HG03354 (cell line): ENCODE results near the gene KCNN3.

Source experiments
- ATAC-seq: cut with Tn5 transposase; IDR thresholded peaks from one replicate; pipeline ENCODE4 v1.9.1; 2021; ENCODE audit warnings: mild to moderate bottlenecking; ENCODE audit not compliant: unreplicated experiment, poor library complexity, severe bottlenecking

KCNN3 gene

DNA sequence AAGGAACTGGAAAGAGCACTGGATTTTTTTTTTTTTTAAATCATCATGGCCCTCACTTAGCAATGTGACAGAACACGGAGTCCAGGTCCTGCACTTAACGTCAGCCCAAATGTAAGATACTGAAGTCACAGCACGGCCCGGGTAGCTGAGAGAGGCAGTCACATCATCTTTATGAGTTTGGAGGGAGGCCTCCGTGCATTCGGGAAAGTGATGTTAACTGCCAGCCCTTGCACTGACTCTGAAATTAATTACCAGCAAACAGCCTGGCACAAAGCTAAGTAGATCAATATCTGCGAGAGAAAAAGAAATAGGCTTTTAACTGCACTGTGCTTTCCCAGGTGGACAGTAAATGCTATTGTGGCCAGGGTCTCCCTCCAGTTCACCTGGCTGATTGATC lies 152.6 kb downstream of the KCNN3 start:
- ATAC-seq = no peak

DNA sequence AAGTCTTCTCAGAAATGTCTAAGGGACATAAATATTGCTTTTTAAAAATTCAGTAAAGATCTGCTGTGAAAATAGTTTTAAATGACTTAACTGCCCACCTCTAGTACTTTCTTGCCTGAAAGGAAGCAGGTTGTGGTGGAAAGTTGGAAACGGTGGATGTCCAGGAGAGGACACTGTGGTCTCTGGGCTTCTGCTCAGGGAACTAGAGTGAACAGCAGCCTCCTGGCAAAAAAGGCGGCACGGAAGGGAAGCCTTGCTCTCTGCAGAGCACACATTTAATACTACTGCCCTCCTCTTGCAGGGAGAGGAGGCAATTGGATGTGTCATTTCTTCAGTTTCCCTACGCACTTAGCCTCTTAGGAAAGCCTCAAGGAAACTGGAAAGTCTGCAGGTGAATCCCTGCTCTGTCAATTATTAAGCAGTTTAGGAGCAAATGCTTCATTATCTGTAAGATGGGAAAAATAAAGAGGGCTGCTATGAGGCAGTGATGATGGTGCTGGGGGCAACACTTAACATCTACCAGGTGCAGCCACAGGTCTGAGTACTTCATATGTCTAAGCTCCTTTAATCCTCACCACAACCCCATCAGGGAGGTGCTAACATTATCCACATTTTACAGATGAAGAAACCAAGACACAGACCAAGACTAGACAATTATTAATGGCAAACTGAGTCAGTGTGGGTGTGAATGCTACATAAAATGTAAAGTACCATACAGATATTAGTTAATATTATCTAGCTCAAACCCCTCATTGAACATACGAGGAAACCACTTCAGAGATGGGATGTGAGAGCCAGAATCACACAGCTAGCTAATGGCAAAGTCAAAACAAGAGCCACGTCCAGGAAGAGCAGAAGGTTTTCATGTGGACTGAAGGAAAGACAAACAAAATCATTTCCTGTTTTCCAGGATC lies 153.2 kb downstream of the KCNN3 start:
- no peak for ATAC-seq

GRCh38 chr1:154716011-154716410 lies 154.1 kb downstream of the KCNN3 start:
- ATAC-seq = no peak

- ATAC-seq = no peak
Observed at GRCh38 chr1:154715385-154715784, 154.7 kb downstream of the KCNN3 start.

- no peak for ATAC-seq
Observed at GRCh38 chr1:154714638-154715037, 155.4 kb downstream of the KCNN3 start.

DNA sequence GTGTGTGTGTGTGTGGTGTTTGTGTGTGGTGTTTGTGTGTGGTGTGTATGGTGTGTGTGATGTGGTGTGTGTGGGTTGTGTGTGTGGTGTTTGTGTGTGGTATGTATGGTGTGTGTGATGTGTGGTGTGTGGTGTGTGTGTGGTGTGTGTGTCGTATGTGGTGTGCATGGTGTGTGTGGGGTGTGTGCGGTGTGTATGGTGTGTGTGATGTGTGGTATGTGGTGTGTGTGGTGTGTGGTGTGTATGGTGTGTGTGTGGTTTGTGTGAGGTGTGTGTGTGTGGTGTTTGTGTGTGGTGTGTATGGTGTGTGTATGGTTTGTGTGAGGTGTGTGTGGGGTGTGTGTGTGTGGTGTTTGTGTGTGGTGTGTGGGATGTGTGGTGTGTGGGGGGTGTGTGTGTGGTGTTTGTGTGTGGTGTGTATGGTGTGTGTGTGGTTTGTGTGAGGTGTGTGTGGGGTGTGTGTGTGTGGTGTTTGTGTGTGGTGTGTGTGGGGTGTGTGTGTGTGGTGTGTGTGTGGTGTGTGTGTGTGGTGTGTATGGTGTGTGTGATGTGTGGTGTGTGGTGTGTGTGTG lies 155.9 kb downstream of the KCNN3 start:
- no peak for ATAC-seq

- no peak for ATAC-seq
Observed at GRCh38 chr1:154713005-154713404, 157.1 kb downstream of the KCNN3 start.

- no peak for ATAC-seq
Observed at GRCh38 chr1:154712166-154712810, 157.8 kb downstream of the KCNN3 start.

DNA sequence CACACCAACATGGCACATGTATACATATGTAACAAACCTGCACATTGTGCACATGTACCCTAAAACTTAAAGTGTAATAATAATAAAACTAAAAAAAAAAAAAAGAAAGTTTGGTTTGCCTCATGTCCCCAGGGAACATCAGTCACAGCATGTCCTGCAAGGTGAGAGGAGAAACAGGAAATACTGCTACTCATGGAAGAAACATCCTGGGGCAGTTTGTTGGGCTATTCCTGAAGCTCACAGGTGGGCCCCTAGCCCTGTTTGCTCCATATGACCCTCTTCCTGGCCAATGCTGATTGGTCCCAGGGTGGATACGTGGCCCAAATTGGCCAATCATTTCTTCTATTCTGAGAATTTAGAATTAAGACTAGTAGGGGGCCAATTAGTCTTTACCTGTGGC lies 158.7 kb downstream of the KCNN3 start:
- no peak for ATAC-seq

DNA sequence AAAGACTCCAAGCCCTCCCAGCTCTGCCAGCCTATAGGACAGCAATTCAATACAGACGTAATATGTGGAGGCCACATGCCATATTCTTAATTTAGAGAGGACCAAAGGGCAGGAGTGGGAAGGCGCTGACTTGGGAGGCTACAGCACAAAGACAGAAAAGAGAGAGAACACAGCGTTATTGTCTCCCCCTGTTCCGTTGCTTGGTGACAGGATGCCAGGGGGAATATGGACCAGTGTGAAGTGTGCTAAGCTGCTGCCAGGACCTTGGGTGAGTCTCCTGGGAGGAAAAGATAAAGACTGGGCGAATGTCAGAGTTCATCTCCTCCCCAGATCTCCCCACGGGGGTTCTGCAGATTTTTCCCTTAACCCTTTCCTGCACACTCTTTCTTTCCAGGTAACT lies 160.0 kb downstream of the KCNN3 start:
- no peak for ATAC-seq

GRCh38 chr1:154707901-154708463 lies 162.1 kb downstream of the KCNN3 start:
- ATAC-seq = no peak

- no peak for ATAC-seq
Observed at GRCh38 chr1:154706851-154707250, 163.2 kb downstream of the KCNN3 start.

DNA sequence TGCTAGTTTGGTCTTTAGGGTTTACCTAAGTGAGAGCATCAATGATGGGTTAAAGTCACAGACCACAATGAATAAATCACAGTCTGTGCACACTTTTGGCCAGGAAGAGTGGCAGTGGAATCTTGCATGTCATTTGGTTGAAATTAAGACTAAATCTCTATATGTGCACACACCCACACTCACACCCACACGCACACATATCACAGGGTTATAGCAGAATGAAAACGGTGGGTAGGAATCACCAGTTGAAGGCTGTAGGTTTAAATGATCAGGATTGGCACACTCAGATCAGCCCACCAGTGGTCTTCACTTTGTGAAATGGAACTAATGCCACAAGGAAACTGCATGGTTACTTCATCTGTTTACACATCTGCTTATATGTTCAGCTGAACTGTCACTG lies 164.5 kb downstream of the KCNN3 start:
- ATAC-seq = no peak

- ATAC-seq = no peak
Observed at GRCh38 chr1:154703170-154703569, 166.9 kb downstream of the KCNN3 start.

DNA sequence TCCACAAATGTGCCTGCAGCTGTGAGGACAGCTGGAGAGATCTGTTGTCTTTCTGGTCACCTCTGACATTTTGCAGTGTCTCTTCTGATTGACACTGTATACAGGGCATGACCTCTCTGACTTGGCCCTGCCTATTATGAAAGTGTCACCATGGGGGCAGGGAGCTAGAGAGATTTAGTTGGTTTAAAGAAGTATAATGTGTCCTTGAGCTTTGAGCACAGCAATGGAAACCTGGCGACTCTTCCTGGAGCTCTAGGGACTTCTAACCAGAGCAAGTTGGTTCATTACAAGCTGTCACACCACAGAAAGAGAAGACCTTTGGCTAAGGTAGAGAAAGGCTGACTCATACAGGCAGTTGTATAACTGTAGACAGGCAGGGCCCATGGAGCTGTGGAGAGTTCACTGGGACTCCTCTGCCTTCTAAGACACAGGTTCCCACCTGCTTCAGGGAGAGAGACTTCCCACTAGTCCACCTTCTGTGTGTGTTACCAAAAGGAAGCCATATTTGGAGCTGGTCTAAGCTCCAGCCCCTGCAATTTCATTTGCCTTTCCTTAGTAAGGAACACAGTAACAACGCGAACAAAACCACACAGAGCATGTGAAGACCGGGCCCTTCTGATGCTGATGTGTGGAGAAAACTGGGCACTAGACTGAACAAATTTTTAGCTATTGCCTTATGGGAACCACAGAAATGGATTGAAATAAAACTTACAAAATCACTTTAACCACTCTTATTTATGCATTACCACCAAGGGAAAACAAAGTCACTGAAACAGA lies 171.6 kb downstream of the KCNN3 start:
- ATAC-seq = no peak

DNA sequence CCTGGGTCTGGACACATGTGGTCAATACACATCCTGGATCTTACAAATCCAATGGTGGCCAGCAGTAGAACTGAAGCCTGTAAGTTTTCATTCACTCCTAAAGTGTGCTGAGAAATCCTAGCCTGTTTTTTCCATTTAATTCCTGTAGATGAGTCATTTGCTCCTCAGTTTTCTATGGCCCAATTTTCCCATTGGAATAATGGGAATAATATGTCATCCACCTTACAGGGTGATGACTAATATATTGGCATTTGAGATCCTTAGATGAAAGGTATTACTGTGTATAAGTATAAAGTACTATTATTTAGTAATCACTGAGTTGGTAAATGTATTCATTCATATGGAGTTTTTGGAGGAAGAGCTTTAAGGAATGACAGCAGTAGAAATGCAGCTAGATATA lies 172.4 kb downstream of the KCNN3 start:
- no peak for ATAC-seq

DNA sequence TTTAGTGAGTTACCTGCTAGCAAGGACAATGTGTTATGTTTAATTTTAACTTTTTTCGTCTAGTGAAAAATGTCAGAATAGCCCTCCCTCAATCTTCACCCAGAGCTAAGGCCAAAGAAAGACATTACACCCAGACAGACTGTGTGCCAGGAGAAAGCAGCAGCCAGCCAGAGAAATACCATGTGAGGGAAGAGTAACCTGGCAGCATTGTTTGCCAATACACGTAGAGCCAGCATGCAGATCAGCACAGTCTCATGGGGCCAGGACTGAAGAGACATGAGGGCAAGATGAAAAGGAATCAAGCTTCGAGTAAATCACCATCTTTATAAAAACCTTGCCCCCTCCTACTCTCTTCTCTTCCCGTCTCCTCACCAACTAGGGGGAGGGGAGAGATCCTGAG lies 173.6 kb downstream of the KCNN3 start:
- ATAC-seq = no peak

GRCh38 chr1:154695985-154696384 lies 174.1 kb downstream of the KCNN3 start:
- no peak for ATAC-seq

- no peak for ATAC-seq
Observed at GRCh38 chr1:154694995-154695394, 175.1 kb downstream of the KCNN3 start.

- no peak for ATAC-seq
Observed at GRCh38 chr1:154689083-154689482, 181.0 kb downstream of the KCNN3 start.
